GM19025 (cell line): ENCODE measurements around the gene CNTRL.
"Not testable (repeated sequence)": the region's sequence is repeated elsewhere in the genome, so short reads cannot be mapped to it uniquely, and the experiment has no call there.

Experiments
- ATAC-seq: cut with Tn5 transposase; IDR thresholded peaks from one replicate; pipeline ENCODE4 v1.9.1; 2021; ENCODE audit warnings: mild to moderate bottlenecking, low read depth, moderate library complexity; ENCODE audit not compliant: unreplicated experiment

CNTRL gene

GRCh38 chr9:121178676-121179372 lies 104.1 kb downstream of the CNTRL start:
- ATAC-seq, result no peak

DNA sequence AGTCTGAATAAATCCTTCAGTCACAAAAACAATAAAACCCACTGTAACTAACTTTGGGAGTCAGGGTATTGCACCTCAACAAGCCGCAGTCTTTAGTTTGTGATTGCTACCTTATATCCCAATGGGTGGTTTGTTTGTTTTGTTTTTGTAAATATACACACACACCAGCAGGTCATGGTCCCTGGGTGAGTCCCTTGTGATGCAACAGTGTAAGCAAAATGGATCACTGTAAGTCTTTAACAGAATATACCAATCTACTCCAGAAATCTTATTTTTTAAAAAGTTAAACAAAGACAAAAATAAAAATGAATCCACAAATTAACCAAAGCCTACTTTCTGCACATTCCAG lies 104.6 kb downstream of the CNTRL start:
- not testable (repeated sequence) for ATAC-seq

- no peak for ATAC-seq
Observed at GRCh38 chr9:121179930-121180681, 105.4 kb downstream of the CNTRL start.

DNA sequence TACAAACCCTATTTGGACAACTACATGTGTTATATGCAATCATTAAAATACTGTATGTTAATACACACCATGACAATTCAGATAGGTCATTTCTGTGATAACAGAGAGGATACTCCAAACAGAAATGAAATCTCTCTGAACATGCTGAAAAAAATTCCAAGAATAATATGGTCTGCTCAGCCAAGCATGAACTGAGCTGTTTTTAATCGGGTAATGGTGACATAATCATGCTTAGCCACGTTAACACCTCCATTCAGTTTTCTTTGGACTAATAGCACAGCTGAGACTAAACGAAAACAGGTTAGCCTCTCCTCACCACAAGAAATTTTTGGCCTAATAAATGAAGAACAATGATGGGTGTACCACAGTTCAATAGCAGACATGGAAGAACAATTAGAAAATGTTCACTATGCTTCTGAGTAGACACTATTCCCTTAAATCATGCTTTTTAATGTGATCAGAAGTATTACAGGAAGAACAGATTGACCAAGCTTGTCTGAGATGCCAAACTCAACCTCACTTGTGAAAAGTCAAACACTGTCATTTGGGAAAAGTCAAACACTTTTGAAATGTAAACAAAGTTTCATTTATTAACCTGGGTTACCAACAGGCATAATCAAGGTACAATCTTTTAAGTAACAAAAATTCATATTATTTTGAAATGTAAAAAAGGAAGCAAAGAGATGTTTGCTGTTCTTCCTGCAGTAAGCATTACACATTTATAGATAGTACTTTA lies 107.5 kb downstream of the CNTRL start:
- ATAC-seq, result no peak

- no peak for ATAC-seq
Observed at GRCh38 chr9:121182989-121183388, 108.2 kb downstream of the CNTRL start.

DNA sequence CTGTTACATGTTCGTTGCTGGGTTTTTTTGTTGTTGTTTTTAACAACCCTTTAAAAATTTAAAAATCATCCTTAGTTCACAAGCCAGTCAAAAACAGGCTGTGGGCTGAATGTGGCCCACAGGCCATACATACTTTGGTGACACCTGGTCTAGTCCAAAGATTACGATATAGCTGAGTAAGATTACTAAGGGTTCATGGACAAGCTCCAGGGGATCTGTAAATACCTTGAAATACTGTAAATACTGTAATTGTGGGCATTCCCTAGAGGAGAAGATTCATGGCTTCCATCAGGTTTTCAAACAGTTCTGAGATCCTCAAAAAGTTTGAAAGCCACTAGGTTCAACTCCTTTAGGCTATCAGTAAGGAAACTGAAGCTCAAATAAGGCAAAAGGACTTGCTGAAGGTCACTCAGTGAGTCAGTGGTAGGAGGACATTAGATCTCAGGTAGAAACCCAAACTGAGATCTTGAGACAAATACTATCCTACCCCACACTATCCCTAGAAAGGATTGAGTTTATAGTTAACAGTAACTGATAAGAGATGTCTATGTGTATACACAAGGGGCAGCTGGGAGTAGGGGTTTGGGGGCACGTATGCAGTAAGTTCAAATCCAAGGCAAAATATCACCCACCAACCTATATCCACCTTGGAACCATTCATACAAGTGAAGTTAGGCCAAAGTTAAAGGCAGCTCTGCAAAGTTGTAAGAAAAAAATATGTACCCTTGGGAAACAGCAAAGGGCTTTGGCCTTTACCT lies 109.1 kb downstream of the CNTRL start:
- no peak for ATAC-seq

GRCh38 chr9:121184463-121184862 lies 109.7 kb downstream of the CNTRL start:
- no peak for ATAC-seq

DNA sequence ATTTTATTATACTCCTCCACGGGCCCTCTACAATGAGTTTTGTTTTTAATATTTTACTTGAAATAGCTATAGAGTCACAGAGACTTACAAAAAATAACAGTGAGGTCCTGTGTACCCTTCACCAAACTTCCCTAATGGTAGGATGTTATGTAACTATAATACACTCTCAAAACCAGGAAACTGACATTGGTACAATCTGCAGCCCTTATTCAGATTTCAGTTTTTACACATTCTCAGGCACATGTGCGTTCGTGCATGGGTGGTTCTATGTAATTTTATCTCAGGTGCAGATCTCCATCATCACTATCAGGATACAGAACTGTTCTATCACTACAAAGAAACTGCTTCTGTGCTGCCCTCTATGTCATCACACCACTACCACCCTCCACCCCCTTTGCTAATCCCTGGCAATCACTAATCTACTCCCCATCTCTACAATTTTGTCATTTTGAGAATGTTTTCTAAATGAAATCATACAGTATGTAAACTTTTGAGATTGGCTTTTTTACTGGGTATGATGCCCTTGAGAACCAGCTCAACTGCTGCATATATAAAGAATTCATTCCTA lies 110.5 kb downstream of the CNTRL start:
- ATAC-seq, result no peak

DNA sequence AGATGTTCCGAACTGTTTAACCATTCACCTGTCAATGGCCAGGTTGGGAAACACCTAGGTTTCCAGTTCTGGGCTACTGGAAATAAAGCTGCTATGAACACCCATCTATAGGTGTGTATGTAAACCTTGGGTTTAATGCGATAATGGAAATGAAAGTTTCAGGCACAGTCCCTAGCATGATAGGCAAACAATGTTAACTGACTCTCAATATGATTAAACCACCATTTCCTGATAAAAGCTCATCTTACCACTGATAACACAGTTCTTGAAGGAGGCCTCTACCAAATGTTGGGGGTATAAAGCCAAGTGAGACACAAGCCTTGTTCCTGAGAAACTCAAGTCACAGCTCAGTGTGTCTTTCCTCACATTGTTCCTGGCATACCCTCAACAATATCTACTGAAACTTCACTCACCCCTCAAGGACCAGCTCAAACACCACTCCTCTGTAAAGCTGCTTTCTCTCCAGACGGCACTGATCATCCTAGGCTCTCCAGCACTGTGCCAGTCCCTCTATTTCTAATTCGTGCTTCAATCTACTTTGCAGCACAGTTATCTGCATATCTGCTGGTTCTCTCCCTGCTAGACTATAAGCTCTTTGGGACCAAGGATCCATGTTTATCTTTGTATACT lies 111.1 kb downstream of the CNTRL start:
- ATAC-seq, result no peak

DNA sequence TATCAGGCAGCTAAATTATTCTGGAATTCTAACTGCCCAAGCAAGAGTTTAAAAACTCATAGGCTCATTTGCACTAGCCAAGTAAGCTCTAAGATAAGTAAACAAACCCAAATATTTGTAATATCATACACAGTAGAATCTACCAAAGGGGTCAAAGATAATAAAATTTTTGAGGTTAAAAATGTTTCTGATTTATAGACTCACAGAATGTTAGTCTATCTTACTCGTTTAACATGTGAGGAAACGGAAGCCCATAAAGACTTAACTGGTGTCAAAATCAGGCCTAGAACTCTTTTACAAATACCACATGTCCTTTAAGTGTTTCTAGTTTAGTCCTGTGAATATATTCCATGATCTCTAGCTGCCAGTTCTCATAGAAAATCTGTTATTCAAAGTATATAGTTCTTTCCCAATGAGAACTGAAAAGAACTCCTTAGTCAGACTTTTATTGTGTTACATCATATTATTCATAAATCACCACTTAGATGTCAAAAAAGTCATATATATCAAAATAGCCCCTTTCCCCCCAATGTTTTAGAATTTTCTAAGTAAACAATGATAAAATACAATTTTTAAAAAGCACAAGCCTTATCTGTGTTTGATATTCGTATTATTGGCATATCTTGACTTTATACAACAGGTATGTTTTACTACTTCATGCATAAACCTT lies 113.0 kb downstream of the CNTRL start:
- ATAC-seq, result no peak

GRCh38 chr9:121189006-121189405 lies 114.3 kb downstream of the CNTRL start:
- no peak for ATAC-seq

- no peak for ATAC-seq
Observed at GRCh38 chr9:121189660-121190059, 114.9 kb downstream of the CNTRL start.

- no peak for ATAC-seq
Observed at GRCh38 chr9:121191235-121191634, 116.5 kb downstream of the CNTRL start.

DNA sequence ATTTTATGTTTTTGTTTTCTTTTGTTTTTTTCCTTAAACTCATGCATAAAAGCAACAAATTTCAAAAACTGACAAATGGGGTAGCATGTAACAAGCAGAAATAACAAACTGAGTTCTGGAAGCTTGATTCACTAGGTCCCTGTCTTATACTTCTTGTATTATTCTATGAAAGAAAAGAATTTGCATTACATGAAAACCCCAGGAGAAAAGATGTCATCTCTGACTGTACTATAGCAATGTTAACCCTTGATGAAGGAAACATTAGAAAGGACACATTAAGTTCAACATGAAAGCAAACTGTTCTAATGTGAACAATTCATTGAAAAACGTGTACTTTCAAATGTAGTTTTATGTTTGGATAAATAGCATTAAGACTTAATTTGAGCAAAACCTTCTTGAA lies 117.8 kb downstream of the CNTRL start:
- no peak for ATAC-seq

DNA sequence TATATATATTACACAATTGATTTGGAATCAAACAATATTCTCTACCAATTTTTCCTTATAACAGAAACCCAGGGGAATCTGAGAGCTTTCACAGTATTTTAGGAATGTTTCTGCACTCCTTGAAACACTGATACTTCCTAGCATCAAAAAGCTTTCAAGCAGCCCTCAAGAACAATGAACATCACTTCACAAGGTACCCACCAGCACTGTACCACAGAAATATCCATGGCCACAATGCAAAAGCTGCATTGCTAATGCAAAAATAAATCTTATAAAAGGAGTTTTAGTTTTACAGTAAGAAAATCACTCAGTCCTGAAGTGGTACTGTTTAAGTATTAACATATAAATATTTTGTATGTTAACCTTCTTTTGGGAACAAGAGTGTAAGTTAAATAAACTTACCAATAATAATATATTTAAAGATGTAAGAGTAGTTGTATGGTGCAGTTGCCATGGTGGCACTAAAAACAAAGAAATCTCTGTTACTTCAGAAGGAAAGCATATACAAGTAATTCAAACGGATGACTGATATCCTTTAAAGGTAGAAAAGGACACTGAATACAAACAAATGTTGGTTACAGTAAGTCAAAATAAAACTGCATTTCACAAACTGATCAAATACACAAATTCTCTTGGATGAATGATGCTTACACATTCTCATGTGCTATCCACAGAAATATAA lies 118.3 kb downstream of the CNTRL start:
- no peak for ATAC-seq

DNA sequence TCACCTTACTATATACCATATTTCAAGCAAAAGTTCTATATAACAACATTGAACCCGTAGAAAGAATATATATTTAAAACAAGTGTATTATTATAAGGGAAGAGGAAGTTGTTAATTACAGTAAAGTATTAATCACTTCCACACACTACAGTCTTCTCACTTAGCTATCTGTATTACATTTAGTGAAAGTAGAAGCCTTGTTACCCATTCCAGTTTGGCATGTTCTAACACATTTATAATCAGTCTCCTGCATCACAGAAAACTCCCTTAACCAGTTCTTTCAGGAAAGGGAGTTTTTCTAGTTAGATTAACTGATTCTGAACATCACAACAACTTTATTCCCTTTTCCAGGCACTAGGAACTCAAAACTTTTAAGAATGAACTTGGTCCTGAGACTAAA lies 120.0 kb downstream of the CNTRL start:
- no peak for ATAC-seq

DNA sequence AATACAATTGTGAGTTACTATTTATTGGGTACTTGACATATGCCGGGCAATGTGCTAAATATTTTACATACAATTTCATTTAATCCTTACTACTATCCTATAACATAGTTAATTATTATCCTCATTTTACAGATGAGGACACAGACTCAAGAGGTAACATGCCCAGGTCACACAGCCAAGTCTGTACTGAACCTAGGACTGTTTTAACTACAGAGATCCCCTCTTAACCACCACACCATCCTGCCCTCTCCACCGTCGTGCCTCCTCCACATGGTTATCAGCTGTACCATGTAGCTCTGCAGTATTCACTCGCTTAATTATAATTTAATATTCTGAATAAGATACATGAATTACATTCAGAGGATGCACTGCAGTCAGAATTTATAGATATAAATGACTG lies 121.6 kb downstream of the CNTRL start:
- no peak for ATAC-seq

- no peak for ATAC-seq
Observed at GRCh38 chr9:121197132-121197531, 122.4 kb downstream of the CNTRL start.

- ATAC-seq, result no peak
Observed at GRCh38 chr9:121198512-121199042, 123.8 kb downstream of the CNTRL start.
